Fibroblast of skin of right biceps (primary cell): ENCODE results near the gene PRPH.
A peak's percentile ranks its signal among the peaks of the same experiment; 100 is the strongest.
"Not testable (repeated sequence)": the region's sequence is repeated elsewhere in the genome, so short reads cannot be mapped to it uniquely, and the experiment has no call there.

Experiments
- DNase-seq: peaks from one replicate; pipeline ENCODE4 v3.0.0-alpha.2; 2013

Gene PRPH

DNA sequence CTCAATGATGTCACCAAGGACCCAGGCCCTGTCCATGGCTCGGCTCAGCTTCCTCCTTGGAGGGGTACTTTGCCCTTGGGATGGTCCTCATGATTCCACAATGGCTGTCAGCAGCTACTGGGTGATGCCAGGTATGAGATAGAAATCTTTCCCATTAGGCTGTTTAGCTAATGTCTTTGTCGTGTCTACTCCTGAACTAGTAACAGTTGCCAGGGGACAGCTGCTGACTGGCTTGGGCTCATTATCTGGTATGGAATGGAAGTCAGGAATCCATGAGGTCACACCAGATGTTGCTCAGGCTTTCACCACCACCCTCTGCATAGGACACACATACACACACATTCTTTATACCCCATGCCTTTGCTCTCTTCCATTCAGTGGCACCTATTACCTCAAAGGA is 9.2 kb downstream of the PRPH start:
- peak; percentile 21 for DNase-seq

DNA sequence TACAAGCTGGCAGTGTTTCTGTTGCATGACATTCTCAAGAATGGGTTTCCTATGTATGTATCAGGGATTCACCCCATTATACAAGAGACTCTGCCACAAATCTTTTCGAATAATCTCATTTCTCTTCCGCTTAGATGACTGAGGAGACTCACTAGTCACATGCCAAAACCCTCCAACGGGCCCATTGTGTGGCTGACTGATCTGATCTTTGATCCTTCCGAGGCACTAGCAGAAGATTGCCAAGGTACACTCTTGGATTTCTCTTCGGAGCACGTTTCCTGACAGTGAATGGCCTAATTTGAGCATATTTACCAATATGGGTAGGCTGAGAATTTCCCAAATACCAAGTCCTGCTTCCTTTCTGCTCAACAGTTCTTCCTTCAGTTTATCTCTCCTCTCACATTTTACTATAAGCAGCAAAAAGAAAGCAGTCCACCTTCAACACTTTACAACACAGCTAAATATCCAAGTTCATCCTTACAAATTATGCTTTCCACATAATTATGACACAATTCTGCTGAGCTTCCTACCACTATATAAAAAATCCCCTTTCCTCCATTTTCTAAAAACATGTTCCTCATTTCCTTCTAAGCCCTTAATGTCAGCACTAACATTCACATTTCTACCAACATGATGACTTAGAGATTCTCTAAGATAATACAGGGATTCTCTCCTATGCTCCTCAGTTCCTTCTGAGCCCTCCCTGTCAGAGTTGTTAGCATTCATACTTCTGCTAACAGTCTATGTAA is 11.0 kb downstream of the PRPH start:
- DNase-seq, result no peak

DNA sequence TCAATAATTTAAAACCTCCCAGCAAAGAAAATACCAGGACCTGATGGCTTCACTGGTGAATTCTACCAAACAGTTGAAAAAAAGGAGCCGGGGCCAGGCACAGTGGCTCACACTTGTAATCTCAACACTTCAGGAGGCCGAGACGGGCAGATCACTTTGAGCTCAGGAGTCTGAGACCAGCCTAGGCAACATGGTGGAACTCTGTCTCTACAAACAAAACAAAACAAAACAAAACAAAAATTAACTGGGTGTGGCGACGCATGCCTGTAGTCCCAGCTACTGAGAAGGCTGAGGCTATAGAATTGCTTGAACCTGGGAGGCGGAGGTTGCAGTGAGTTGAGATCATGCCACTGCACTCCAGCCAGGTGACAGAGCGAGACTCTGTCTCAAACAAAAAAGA is 14.4 kb downstream of the PRPH start:
- no peak for DNase-seq

DNA sequence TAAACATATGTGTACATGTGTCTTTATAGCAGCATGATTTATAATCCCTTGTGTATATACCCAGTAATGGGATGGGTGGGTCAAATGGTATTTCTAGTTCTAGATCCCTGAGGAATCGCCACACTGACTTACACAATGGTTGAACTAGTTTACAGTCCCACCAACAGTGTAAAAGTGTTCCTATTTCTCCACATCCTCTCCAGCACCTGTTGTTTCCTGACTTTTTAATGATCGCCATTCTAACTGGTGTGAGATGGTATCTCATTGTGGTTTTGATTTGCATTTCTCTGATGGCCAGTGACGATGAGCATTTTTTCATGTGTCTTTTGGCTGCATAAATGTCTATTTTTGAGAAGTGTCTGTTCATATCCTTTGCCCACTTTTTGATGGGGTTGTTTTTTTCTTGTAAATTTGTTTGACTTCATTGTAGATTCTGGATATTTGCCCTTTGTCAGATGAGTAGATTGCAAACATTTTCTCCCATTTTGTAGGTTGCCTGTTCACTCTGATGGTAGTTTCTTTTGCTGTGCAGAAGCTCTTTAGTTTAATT is 15.6 kb downstream of the PRPH start:
- DNase-seq, result not testable (repeated sequence)

DNA sequence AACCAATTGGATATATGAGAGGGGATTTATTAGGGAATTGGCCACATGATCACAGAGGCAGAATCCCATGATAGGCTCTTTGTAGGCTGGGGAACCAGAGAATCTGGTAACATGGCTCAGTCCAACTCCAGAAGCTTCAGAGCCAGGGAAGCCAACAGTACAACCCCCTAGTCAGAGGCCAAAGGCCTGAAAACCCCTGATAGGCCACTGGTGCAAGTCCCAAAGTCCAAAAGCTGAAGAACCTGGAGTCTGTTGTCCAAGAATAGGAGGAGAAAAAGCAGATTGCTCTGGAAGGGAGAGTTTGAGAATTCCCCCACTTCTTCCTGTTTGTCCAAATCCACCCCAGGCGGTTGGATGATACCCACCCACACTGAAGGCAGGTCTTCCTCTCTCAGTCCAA is 19.9 kb downstream of the PRPH start:
- DNase-seq, result no peak

DNA sequence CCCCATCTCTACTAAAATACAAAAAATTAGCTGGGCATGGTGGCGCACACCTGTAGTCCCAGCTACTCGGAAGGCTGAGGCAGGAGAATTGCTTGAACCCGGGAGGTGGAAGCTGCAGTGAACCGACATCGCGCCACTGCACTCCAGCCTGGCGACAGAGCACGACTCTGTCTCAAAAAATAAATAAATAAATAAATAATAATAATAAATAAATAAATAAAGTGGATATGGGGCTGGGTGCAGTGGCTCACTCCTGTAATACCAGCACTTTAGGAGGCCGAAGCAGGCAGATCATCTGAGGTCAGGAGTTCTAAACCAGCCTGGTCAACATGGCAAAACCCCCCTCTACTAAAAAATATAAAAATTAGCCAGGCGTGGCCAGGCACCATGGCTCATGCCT is 22.2 kb downstream of the PRPH start:
- not testable (repeated sequence) for DNase-seq

DNA sequence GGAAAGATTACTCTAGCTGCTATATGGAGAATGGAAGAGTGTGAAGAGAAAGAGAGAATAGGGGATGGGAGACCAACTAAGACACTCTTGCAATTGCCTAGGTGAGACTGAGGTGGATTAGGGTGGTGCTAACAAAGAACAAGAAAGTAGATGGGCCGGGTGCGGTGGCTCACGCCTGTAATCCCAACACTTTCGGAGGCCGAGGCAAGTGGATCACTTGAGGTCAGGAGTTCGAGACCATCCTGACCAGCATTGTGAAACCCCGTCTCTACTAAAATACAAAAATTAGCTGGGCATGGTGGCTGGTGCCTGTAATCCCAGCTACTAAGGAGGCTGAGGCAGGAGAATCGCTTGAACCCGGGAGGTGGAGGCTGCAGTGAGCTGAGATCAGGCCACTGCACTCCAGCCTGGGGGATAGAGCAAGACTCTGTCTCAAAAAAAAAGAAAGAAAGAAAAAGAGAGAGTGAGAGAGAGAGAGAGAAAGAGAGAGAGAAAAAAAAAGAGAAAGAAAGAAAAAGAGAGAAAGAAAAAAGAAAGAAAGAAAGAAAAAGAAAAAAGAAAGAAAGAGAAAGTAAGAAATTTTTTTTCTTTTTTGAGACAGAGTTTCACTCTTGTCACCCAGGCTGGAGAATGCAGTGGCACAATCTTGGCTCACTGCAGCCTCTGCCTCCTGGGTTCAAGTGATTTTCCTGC is 25.6 kb downstream of the PRPH start:
- not testable (repeated sequence) for DNase-seq

DNA sequence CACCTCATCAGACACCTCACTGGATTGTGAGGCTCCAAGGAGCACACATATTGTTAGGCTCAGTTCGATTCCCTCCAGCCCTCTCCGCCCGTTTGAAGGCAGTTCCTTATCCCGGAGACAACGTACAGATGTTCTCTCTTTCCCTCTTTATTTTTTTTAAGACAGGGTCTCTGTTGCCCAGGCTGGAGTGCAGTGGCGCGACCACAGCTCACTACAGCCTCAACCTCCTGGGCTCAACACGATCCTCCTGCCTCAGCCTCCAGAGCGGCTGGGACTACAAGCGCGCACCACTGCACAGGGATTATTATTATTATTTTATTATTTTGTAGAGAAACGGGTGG is 27.4 kb downstream of the PRPH start:
- DNase-seq, result no peak

DNA sequence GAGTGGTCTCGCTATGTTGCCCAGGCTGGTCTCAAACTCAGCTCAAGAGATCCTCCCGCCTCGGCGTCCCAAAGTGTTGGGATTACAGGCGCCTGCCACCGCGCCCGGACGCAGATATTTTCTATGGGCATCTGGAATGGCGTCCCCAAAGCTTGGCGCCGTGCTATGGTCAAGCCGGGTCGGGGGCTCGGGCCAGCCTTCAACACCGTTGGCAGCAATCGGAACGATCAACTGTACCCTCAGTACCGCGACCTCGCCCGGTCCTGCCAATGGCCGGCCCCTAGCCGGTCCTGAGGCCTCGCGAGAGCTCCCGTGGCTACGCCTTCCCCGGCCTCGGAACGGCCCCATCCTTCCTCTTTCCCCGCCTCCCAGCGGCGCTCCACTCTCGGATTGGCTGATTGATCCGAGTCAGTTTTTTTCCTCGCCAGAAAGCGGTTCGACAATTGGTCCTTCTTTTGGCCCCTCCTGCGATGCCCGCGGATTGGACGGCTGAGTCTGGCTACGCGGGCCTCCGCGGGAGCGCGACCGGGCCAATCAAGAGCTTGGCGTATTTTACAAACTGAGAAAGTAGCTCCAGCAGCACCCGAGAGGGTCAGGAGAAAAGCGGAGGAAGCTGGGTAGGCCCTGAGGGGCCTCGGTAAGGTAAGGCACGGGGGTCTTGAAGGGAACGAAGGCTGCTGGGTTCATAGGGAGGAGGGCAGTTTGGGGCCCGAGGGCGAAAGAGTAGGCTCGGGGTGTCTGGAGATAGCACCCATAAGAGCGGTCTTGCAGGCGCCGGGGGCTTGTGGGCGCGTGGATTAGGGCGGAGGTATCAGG is 28.0 kb downstream of the PRPH start, which contains the start of gene TROAP:
Gene TROAP, plus strand, starts transcription at position 548 of the 816 bp plus-strand sequence. CDS start 354 bp downstream, outside the sequence.
- peak; percentile 99 for DNase-seq

DNA sequence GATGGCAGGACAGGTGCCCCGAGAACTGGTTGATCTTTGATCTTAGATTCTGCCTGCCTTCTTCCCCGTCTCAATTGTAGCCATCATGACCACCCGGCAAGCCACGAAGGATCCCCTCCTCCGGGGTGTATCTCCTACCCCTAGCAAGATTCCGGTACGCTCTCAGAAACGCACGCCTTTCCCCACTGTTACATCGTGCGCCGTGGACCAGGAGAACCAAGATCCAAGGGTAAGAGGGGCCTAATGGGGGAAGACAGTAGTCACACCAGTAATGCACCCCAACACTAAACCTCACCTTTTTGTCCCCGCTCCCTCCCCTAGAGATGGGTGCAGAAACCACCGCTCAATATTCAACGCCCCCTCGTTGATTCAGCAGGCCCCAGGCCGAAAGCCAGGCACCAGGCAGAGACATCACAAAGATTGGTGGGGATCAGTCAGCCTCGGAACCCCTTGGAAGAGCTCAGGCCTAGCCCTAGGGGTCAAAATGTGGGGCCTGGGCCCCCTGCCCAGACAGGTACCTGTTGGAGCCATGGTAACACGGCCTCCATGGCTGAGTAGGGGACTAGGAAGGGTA is 28.7 kb downstream of the PRPH start:
- no peak for DNase-seq

DNA sequence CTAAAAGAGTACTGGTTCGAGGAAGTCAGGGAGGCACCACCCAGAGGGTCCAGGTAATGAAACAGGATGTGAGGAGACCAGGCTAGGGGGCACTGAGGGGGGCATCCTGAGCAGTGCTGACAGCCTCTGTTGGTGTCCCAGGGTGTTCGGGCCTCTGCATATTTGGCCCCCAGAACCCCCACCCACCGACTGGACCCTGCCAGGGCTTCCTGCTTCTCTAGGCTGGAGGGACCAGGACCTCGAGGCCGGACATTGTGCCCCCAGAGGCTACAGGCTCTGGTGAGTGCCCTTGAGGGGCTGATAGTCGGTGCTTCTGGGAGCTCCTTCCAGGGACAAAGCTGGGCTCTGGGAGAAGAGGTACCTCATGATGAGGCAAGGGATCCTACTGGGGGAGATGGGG is 30.7 kb downstream of the PRPH start:
- no peak for DNase-seq

DNA sequence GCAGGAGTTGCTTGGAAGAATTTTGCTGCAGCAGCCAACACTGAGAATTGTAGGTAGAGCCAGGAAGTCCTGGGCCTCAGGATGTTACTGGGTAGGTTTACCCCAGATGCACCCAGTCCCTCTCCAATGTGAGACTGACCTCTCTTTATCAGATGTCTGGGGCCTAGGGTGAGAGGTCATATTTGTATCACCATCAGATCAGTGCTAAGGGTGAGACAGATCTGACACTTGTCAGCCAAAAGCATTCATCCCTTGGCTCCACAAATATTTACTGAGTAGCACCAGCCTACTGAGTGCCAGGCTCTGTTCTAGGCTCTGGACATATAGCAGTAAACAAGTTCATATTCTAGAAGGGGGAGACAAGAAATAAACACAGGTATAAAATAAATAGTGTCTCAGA is 32.4 kb downstream of the PRPH start:
- no peak for DNase-seq

DNA sequence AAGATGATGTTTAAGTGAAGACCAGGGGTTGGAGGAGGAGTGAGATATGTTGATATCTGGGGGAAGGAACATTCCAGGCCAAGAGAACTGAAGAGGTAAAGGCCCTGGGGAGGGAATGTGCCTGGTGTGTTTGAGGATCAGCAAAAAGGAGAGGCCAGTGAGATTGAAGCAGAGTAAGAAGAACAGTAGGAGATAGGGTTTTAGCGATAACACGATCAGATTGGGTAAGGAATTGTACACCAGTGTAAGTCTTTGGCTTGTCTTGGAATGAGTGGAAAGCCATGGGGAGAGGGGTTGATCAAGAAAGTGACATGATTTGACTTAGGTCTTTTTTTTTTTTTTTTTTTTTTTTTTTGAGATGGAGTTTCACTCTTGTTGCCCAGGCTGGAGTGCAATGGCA is 32.9 kb downstream of the PRPH start:
- no peak for DNase-seq

DNA sequence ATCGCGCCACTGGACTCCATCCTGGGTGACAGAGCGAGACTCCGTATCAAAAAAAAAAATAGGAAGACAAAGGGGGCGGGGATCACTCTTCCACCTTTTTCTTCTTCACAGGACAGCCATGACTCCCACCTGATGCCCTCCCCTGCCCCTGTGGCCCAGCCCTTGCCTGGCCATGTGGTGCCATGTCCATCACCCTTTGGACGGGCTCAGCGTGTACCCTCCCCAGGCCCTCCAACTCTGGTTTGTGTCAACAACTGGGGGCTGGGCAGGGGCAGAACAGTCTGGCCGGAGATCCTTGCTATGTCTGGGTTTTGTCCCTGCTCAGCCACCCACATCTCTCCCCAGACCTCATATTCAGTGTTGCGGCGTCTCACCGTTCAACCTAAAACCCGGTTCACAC is 33.9 kb downstream of the PRPH start:
- DNase-seq, result no peak

DNA sequence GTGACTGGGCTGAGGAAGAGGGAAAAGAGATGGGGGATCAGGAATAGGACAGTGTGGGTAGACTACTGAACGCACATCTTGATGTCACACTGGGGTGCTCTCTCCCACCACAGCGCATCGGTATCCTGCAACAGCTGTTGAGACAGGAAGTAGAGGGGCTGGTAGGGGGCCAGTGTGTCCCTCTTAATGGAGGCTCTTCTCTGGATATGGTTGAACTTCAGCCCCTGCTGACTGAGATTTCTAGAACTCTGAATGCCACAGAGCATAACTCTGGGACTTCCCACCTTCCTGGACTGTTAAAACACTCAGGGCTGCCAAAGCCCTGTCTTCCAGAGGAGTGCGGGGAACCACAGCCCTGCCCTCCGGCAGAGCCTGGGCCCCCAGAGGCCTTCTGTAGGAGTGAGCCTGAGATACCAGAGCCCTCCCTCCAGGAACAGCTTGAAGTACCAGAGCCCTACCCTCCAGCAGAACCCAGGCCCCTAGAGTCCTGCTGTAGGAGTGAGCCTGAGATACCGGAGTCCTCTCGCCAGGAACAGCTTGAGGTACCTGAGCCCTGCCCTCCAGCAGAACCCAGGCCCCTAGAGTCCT is 35.2 kb downstream of the PRPH start:
- DNase-seq, result no peak

DNA sequence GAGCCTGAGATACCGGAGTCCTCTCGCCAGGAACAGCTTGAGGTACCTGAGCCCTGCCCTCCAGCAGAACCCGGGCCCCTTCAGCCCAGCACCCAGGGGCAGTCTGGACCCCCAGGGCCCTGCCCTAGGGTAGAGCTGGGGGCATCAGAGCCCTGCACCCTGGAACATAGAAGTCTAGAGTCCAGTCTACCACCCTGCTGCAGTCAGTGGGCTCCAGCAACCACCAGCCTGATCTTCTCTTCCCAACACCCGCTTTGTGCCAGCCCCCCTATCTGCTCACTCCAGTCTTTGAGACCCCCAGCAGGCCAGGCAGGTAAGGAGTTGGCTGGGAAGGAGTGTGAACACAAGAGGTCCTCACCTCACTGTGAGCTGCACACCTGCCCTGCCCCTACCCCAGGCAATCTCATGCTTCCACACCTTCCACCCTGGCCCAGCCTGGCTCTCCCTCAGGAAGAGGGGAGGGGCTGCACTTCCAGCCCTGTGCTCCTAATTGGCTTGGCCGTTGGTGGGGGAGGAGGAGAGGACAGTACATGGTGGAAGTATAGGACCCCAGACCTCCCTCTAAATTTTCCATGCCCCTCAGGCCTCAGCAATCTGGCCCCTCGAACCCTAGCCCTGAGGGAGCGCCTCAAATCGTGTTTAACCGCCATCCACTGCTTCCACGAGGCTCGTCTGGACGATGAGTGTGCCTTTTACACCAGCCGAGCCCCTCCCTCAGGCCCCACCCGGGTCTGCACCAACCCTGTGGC is 35.9 kb downstream of the PRPH start:
- no peak for DNase-seq

DNA sequence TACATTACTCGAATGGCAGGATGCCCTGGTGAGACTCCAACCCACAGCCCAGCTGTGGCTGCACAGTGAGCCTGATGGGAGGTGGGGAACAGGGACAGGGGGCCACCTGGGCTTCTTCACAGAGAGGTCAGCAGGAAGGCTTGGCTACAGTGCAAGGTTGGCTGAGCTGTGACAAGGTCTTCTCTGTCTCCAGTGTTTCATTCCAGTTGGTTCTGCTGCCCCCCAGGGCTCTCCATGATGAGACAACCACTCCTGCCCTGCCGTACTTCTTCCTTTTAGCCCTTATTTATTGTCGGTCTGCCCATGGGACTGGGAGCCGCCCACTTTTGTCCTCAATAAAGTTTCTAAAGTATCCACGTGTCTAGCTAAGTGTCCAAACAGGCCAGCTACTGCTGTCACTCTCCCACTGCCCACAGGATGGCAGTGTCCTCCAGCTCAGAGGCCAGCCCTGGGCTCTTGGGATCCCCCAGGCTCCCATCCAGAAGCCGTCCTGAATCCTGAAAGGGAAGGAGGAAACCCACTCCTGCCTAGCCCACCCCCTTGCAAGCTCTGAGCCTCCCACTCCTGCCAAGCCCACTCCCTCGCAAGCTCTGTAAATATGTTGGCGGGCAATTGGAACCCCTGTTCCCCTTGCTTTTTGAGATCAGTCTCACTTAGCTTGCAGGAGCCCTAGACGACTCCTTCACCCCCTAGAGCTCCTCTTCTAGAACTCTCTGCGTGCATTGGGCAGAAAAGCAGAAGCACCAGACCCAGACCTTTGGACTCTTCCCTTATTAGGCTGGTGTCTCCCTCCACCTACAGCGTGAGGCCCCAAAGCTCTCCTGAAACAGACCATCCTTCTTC is 36.7 kb downstream of the PRPH start:
- peak; percentile 61 for DNase-seq

DNA sequence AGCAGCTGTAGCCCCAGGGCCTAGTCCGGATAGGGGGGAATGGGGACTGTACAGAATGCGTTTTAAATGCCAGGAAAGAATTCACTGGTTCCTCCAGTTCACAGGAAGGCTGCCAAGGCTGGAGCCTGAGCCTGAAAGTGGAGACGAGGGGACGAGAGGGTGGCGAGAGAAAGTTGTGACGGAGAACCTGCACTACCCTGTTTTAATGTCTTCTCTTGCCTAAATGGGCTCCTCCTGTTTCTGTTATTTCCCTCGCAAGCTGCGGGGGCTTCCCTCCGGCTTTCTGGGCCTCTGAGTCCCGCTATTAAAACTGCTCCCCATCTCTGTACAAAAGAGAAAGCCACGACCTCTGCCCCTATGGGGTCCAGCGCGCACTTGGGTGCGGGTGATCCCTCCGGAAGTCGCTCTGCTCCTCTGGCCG is 37.5 kb downstream of the PRPH start:
- no peak for DNase-seq

DNA sequence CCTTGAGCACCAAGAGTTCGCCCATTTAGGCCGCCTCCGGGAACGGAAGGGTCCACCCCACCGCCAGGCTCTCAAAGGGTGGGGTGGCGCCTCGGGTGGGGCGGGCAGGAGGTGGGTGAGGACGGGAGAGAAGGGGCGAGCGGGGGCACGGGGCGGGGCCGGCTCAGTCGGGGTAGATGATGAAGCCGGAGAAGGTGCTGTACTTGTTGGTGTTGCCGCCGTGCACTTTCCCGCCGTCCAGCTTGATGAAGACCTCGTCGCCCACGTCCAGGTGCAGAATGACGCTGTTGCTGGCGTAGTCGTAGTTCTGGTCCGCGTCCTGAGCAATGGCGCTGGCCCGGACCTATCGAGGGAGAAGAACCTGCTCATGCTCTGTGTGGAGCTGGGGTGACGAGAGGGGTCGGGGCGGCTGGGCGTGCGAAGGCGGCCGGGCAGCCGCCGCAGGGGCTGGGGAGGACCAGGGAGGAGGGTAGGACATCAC is 38.0 kb downstream of the PRPH start:
- no peak for DNase-seq

DNA sequence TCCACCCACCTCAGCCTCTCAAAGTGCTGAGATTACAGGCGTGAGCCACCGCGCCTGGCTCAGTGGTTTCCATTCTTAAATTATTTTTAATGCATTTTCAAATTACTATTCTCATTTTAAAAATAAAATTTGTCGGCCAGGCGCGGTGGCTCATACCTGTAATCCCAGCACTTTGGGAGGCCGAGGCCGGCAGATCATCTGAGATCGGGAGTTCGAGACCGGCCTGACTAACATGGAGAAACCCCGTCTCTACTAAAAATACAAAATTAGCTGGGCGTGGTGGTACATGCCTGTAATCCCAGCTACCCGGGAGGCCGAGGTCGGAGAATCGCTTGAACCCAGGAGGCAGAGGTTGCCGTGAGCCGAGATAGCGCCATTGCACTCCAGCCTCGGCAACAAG is 38.8 kb downstream of the PRPH start:
- not testable (repeated sequence) for DNase-seq

DNA sequence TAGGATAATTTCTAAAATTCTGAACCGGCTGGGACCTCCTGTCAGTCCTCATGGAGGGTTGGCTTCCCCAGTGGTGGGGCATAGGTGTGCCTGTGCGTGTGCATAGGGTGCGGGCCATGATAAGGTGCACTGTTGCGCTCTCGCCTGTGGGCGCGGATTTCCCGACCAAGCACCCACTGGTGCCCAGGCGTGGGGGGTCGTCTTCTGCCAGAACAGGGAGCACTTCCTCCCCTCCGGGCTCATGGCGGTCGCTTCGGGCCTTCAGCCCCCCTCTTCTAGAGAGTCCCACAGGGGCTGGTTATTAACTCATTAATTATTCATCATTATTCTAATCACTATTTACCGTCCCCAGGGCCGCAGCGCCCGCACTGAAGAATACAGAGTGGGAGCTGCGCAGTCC is 39.3 kb downstream of the PRPH start:
- DNase-seq, result no peak
